ENCODE measurements around the gene SUMO2. TPM values are rescaled to one million over a fixed set of nuclear protein-coding genes. Genes with fewer than 3 reads are reported as not detected.
A peak's percentile ranks its signal among the peaks of the same experiment; 100 is the strongest.

SUMO2 gene
- total RNA-seq, 1 donor from 2014 or later = 94.9 TPM

DNA sequence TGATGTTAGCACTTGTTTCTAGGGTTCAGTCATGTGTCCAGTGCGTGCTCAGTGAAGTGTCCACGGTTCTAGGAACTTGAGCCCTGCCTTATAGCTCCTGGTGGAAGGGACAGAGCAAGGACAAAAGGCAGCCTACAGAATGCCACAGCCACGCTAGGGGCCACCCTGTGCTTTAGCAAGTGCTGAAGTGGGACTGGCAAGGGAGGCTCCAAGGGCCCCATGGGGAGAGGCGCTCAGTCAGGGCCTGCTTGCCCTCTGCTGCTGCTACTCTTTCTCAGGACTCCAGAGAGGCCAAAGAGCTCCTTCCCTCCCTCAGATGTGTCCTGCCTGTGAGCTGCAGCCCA lies 58.0 kb downstream of the SUMO2 start:
- ATAC-seq = no peak

DNA sequence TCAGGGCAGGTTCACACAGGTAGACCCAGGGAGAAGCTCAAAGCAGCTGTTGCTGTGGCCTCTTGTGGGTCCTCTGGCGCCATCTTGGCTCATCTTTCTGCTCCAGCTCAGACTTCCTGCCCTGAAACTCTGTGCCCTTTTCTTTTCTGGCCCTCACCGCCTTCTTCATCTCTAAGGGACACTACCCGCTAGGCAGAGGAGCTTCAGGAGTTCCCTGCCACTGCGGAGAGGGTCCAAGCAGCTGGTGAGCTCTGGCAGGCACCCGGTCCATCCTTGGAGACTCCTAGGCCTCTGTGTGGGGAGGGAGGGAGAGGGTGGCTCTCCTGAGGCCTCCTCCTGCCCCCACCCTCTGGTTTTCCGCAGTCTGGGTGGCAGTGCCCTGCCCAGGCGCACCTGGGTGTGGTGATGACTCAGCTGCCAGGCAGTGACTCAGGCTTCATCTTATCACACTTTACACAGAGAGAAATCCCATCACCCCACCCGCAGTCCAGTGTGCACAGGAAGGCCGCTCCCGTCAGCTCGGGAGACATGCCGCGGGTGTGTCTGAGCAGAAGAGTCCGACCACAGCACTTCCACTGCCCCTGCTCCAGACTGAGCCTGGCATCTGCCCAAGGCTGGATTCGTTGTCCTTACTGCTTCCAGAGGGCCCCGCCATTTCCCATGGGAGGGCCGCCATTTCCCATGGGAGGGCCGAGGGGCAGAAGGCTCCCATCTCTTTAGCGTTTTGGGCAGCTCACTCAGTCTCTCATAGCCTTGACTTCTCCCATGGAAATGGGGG lies 58.5 kb downstream of the SUMO2 start:
- DNase-seq (ENCODE audit: low spot score) (no peak), ATAC-seq (peak; percentile 68)

More for the DNA sequence above, 58.0 kb downstream of the SUMO2 start:
- DNase-seq (ENCODE audit: low spot score) = no peak

DNA sequence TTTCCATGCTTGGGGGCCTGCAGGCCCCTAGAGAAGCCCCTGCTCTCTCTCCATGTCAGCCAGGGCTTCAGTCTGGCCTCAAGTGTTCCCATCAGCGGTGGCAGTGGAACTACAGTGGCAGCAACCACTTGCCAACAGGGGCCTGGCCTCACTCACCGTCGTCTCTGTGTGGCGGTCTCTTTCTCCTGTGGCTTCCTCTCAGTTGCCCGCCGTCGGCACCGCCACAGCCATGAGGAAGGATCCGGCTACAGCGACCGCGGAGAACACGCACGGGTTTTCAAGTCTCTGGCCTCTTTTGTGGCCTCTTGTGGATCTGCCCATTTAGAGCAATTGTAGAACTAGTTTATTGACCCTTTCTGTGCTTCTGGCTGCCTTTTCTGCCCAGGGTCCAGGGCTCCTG lies 64.5 kb downstream of the SUMO2 start:
- DNase-seq (ENCODE audit: low spot score) = no peak

DNA sequence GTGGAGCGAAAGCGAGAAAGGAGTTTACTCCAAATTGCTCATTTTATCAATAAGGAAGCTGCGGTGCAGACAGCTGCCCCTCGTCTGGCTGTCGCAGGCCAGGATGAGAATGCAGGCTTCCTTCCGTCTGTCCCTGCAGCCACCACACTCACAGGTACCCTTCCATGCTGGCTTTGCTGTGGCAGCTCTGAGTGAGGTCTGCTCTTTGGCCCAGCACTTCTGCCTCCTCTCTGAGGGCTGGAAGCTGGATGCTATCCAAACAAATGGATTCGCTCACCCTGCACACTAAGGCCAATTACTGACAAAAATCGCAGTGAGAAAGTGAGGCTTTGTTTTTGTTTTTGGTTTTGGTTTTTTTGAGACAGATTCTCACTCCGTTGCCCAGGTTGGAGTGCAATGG lies 66.0 kb downstream of the SUMO2 start:
- DNase-seq (ENCODE audit: low spot score) (no peak), ATAC-seq (no peak)

More for the DNA sequence above, 64.5 kb downstream of the SUMO2 start:
- ATAC-seq = no peak

Other genes with a start within 250 kb of the SUMO2 start
- not detected for gene OTOP3, start 247.1 kb downstream of the SUMO2 start, total RNA-seq
- gene HID1, start 210.2 kb downstream of the SUMO2 start, total RNA-seq = 5.9 TPM
- gene CDR2L, start 195.3 kb downstream of the SUMO2 start, total RNA-seq = 1.2 TPM
- 25.8 TPM for gene MRPL58, start 170.3 kb downstream of the SUMO2 start, total RNA-seq
- gene ATP5PD, start 136.0 kb downstream of the SUMO2 start, total RNA-seq = 177 TPM
- 7.0 TPM for gene KCTD2, start 135.7 kb downstream of the SUMO2 start, total RNA-seq
- gene SLC16A5, start 95.0 kb downstream of the SUMO2 start, total RNA-seq = 1.2 TPM
- 5.6 TPM for gene ARMC7, start 73.0 kb downstream of the SUMO2 start, total RNA-seq
- gene NT5C, start 51.2 kb downstream of the SUMO2 start, total RNA-seq = 11.9 TPM
- gene JPT1, start 28.4 kb downstream of the SUMO2 start, total RNA-seq = 14.8 TPM
- 33.8 TPM for gene NUP85, start 22.7 kb upstream of the SUMO2 start, total RNA-seq
- gene GGA3, start 78.6 kb upstream of the SUMO2 start, total RNA-seq = 17.9 TPM
- gene MRPS7, start 78.9 kb upstream of the SUMO2 start, total RNA-seq = 36.1 TPM
- gene MIF4GD, start 88.3 kb upstream of the SUMO2 start, total RNA-seq = 7.7 TPM
- 3.6 TPM for gene SLC25A19, start 106.5 kb upstream of the SUMO2 start, total RNA-seq
- gene GRB2, start 222.7 kb upstream of the SUMO2 start, total RNA-seq = 45.8 TPM